Measurements from ENCODE around the gene KDM2A. TPM values are rescaled to one million over a fixed set of nuclear protein-coding genes. Genes with fewer than 3 reads are reported as not detected.

The KDM2A gene
- total and polyA plus RNA-seq, 2 of the 13 experiments (the other 11 are each of a cell fraction or from before 2014, with no cell fraction given): 31.3 to 31.4 TPM

DNA sequence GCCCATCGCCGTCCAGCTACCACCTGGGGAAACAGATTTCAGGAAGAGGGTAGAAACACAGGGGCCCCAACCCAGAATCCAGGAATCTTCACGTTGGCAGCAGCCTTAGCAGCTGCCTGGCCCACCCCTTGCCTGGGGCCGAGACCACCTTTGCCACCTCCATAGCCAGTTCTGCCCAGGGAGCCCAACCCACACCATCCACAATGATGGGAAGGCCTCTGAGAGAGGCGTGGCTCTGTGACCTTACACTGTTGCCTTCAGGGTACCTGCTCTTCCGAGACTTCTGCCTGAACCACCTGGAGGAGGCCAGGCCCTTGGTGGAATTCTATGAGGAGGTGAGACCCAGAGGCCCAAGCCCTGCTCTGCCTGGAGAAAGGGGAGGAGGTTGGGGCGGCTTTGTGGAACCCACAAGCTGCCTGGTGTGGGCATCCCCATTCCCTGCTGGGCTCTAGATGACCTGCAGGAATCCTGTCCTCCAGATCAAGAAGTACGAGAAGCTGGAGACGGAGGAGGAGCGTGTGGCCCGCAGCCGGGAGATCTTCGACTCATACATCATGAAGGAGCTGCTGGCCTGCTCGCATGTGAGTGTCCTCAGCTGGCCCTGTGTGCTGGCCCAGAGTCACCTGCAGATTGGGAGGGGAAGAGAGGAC lies 160.0 kb downstream of the KDM2A start:
- no TSS peak for BruUV-seq (replicated peaks)
- no peak overlapping the region for H3K27ac ChIP-seq (ENCODE audit: extremely low read length, insufficient read depth, low read length)
- intact Hi-C loops (cut with micrococcal nuclease; ENCODE audit: unreplicated experiment): no loop called here
- no peak overlapping the region for H3K4me2 ChIP-seq (ENCODE audit: low read depth, low read length)
- no peaks in the 10 kb centered on the region for H3K27me3 ChIP-seq (ENCODE audit: control insufficient read depth in 1 of 2, insufficient read depth in 2 of 2, low read length in 2 of 2)
- H3K4me3 ChIP-seq (replicated peaks in 1 of 3; ENCODE audit: insufficient read depth in 1 of 3, low read depth in 2 of 3, low read length in 3 of 3): no peak overlapping the region
- no peak overlapping the region for H2AFZ ChIP-seq (ENCODE audit: low read length)
- H4K20me1 ChIP-seq (ENCODE audit: insufficient read depth, low read length): peaks cover 19% of the 10 kb centered on the region; the same call in 1 of the 2 replicates
- DNase-seq (ENCODE audit: low spot score): no peak
- ChIA-PET CTCF (ENCODE audit: low intra/inter-chr PET ratio, low total read pairs) (no interaction called here), POLR2A (interaction anchor here (1.3 kb wide), 1 partner anchor 10 kb away, joined by 7 read pairs; the partner anchor contains the start of gene ANKRD13D)
- peaks cover 6% of the 10 kb centered on the region; the same call in 1 of the 2 replicates for H3K4me1 ChIP-seq (ENCODE audit: insufficient read depth, low read length)
- in situ Hi-C loops (cut with HindIII; ENCODE audit: extremely low pct_ligation_motif_present, low pct_unique_long_range_greater_than_20kb): no loop called here
- FAIRE-seq: no peak
- TF ChIP-seq FLYWCH1 (CRISPR knock-in tag; IDR thresholded peaks at IDR 0.05) (no peak), KDM3A (CRISPR knock-in tag; IDR thresholded peaks at IDR 0.05; ENCODE audit: low read depth) (no peak), ATF7 (IDR thresholded peaks at IDR 0.05) (no peak), ATF7 (CRISPR knock-in tag; IDR thresholded peaks at IDR 0.05) (no peak)
- TF ChIP-seq, protein P1, sequence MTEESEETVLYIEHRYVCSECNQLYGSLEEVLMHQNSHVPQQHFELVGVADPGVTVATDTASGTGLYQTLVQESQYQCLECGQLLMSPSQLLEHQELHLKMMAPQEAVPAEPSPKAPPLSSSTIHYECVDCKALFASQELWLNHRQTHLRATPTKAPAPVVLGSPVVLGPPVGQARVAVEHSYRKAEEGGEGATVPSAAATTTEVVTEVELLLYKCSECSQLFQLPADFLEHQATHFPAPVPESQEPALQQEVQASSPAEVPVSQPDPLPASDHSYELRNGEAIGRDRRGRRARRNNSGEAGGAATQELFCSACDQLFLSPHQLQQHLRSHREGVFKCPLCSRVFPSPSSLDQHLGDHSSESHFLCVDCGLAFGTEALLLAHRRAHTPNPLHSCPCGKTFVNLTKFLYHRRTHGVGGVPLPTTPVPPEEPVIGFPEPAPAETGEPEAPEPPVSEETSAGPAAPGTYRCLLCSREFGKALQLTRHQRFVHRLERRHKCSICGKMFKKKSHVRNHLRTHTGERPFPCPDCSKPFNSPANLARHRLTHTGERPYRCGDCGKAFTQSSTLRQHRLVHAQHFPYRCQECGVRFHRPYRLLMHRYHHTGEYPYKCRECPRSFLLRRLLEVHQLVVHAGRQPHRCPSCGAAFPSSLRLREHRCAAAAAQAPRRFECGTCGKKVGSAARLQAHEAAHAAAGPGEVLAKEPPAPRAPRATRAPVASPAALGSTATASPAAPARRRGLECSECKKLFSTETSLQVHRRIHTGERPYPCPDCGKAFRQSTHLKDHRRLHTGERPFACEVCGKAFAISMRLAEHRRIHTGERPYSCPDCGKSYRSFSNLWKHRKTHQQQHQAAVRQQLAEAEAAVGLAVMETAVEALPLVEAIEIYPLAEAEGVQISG (CRISPR knock-in tag; IDR thresholded peaks at IDR 0.05): no peak
- peaks cover 38 to 82% of the 10 kb centered on the region in 2 experiments; a peak in 4 of 5 replicates for H3K36me3 ChIP-seq (replicated peaks in 1 of 2; ENCODE audit: control insufficient read depth in 1 of 2, insufficient read depth in 2 of 2, low read length in 2 of 2)
- no peak overlapping the region for H3K9ac ChIP-seq (ENCODE audit: insufficient read depth, low read depth, low read length)
- no peaks in the 10 kb centered on the region for H3K9me3 ChIP-seq (ENCODE audit: low read length)
- no peak for ATAC-seq
- peaks cover 9% of the 10 kb centered on the region for H3K79me2 ChIP-seq (ENCODE audit: insufficient read depth, low read length)
- 93% methylated on average over 11 of the region's 14 CpGs for whole genome bisulfite sequencing (ENCODE audit: low lambda C conversion rate)
